H1 (cell line): Measurements from ENCODE around the gene CLASP2.

ENCODE experiments used
- SP2 ChIP-seq: IDR thresholded peaks from 2 replicates; pipeline ENCODE4 v1.6.1; 2012; ENCODE audit warnings: mild to moderate bottlenecking, low read length, inconsistent platforms
- SRF ChIP-seq: IDR thresholded peaks from 2 replicates; pipeline ENCODE4 v1.6.1; 2011; ENCODE audit warnings: mild to moderate bottlenecking, low read depth, low read length, moderate library complexity
- TF ChIP-seq, protein P1 (sequence below), 3 experiments: IDR thresholded peaks; 1 replicate in 2 of 3; 2 replicates in 1 of 3; pipeline versions ENCODE4 v1.5.1 to v1.6.1; 2011; ENCODE audit warnings: low read length in 3 of 3, mild to moderate bottlenecking in 3 of 3, inconsistent platforms in 2 of 3, low read depth in 1 of 3, moderate library complexity in 1 of 3; ENCODE audit not compliant: insufficient read depth in 1 of 3; ENCODE audit errors: control extremely low read depth in 1 of 3
- TF ChIP-seq, protein P2 (sequence below): IDR thresholded peaks from 2 replicates; pipeline ENCODE4 v1.6.1; 2011; ENCODE audit warnings: low read length, improper control_type of control experiment

DNA sequence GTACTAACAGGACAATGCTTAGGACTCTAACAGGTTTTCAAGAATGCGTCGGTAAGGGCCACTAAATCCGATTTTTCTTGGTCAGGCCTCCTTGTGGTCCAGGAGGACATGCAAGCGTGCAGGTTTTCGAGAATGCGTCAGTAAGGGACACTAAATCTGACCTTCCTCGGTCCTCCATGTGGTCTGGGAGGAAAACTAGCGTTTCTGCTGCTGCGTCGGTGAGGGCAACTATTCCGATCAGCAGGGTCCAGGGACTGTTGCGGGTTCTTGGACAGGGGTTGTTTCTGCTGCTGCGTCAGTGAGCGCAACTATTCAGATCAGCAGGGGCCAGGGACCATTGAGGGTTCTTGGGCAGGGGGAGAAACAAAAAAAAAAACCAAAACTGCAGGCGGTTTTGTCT is 270.1 kb downstream of the CLASP2 start:
- TF ChIP-seq SP2, result no peak
- TF ChIP-seq, protein P1, sequence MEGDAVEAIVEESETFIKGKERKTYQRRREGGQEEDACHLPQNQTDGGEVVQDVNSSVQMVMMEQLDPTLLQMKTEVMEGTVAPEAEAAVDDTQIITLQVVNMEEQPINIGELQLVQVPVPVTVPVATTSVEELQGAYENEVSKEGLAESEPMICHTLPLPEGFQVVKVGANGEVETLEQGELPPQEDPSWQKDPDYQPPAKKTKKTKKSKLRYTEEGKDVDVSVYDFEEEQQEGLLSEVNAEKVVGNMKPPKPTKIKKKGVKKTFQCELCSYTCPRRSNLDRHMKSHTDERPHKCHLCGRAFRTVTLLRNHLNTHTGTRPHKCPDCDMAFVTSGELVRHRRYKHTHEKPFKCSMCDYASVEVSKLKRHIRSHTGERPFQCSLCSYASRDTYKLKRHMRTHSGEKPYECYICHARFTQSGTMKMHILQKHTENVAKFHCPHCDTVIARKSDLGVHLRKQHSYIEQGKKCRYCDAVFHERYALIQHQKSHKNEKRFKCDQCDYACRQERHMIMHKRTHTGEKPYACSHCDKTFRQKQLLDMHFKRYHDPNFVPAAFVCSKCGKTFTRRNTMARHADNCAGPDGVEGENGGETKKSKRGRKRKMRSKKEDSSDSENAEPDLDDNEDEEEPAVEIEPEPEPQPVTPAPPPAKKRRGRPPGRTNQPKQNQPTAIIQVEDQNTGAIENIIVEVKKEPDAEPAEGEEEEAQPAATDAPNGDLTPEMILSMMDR (IDR thresholded peaks at IDR 0.05; ENCODE audit: control extremely low read depth in 1 of 3, insufficient read depth in 1 of 3, low read depth in 1 of 3, low read length in 3 of 3), result no peak
- TF ChIP-seq, protein P2, sequence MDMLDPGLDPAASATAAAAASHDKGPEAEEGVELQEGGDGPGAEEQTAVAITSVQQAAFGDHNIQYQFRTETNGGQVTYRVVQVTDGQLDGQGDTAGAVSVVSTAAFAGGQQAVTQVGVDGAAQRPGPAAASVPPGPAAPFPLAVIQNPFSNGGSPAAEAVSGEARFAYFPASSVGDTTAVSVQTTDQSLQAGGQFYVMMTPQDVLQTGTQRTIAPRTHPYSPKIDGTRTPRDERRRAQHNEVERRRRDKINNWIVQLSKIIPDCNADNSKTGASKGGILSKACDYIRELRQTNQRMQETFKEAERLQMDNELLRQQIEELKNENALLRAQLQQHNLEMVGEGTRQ, result no peak
- no peak for TF ChIP-seq SRF
